ENCODE data around the gene TMEM165.

GRCh38 chr4:55435141-55435841 is 39.5 kb downstream of the TMEM165 start:
- TF ChIP-seq POLR2AphosphoS5 (IDR thresholded peaks at IDR 0.05; ENCODE audit: low read depth, low read length) = no peak; the same call in 1 of the 2 replicates
- TF ChIP-seq SIN3A (IDR thresholded peaks at IDR 0.05; ENCODE audit: borderline replicate concordance, insufficient read depth, low read length) = no peak
- TF ChIP-seq TAF1 (IDR thresholded peaks at IDR 0.05; ENCODE audit: borderline replicate concordance, insufficient read depth, low read length) = no peak
- TF ChIP-seq, protein P1, sequence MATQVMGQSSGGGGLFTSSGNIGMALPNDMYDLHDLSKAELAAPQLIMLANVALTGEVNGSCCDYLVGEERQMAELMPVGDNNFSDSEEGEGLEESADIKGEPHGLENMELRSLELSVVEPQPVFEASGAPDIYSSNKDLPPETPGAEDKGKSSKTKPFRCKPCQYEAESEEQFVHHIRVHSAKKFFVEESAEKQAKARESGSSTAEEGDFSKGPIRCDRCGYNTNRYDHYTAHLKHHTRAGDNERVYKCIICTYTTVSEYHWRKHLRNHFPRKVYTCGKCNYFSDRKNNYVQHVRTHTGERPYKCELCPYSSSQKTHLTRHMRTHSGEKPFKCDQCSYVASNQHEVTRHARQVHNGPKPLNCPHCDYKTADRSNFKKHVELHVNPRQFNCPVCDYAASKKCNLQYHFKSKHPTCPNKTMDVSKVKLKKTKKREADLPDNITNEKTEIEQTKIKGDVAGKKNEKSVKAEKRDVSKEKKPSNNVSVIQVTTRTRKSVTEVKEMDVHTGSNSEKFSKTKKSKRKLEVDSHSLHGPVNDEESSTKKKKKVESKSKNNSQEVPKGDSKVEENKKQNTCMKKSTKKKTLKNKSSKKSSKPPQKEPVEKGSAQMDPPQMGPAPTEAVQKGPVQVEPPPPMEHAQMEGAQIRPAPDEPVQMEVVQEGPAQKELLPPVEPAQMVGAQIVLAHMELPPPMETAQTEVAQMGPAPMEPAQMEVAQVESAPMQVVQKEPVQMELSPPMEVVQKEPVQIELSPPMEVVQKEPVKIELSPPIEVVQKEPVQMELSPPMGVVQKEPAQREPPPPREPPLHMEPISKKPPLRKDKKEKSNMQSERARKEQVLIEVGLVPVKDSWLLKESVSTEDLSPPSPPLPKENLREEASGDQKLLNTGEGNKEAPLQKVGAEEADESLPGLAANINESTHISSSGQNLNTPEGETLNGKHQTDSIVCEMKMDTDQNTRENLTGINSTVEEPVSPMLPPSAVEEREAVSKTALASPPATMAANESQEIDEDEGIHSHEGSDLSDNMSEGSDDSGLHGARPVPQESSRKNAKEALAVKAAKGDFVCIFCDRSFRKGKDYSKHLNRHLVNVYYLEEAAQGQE (IDR thresholded peaks at IDR 0.05; ENCODE audit: insufficient read depth in 1 of 2, low read depth in 2 of 2, low read length in 2 of 2) = no peak

Data from PFSK-1 (cell line).